ENCODE data around the gene FNDC1. TPM values are rescaled to one million over a fixed set of nuclear protein-coding genes. Genes with fewer than 3 reads are reported as not detected.

The FNDC1 gene
- total RNA-seq, 2 experiments from 2014 or later, result not detected

DNA sequence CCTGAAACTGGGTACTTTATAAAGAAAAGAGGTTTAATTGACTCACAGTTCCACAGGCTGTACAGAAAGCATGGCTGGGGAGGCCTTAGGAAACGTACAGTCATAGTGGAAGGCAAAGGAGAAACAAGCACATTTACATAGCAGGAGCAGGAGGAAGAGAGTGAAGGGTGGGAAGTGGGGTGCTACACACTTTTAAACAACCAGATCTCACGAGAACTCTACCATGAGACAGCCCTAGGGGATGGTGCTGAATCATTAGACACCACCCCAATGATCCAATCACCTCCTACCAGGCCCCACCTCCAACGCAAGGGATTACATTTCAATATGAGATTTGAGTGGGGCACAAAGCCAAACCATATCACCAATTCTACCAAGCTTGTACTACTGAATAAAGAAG, 7.4 kb upstream of the FNDC1 start:
- no peaks in the 10 kb centered on the region for H3K4me1 Mint-ChIP-seq (ENCODE audit: low read depth)
- DNase-seq, result no peak
- H3K27me3 Mint-ChIP-seq (ENCODE audit: low read depth), result peaks cover 24% of the 10 kb centered on the region
- intact Hi-C loops (cut with micrococcal nuclease), result no loop called here
- CTCF ChIA-PET, result no interaction called here
- H3K27ac Mint-ChIP-seq, result no peak overlapping the region
- H3K9me3 Mint-ChIP-seq, result peaks cover 4% of the 10 kb centered on the region
- no peak overlapping the region for H3K4me3 Mint-ChIP-seq
- no peaks in the 10 kb centered on the region for H3K36me3 Mint-ChIP-seq (ENCODE audit: low read depth)

DNA sequence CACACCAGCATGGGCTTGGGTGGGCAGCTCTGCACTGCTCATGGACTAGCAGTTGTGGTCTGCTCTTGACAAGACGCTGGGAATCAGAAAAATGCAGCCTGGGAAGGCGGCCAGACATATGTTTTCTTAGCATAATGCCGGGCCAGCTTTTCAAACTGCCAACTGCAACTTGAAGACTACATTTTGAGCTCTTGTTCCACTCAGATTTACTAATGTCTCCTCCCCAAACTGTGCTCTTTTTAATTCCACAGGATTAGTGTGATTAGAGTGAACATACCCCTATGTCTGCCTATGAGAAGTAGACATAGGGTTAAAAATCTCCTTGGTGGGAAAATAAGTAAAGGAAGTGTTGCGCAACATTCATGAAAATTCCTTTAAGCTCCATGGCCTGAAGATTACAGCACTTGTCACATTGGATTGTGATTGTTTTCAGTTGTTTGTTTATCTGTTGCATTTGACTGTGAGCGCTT, 5.3 kb upstream of the FNDC1 start:
- Mint-ChIP-seq H3K4me1 (ENCODE audit: low read depth) (peaks cover 6% of the 10 kb centered on the region), H3K27me3 (ENCODE audit: low read depth) (peaks cover 38% of the 10 kb centered on the region), H3K9me3 (no peaks in the 10 kb centered on the region), H3K27ac (no peak overlapping the region), H3K36me3 (ENCODE audit: low read depth) (no peaks in the 10 kb centered on the region), H3K4me3 (no peak overlapping the region)
- DNase-seq, result no peak
- CTCF ChIA-PET, result no interaction called here
- intact Hi-C loops (cut with micrococcal nuclease), result no loop called here

GRCh38 chr6:159168536-159169192, 536 bp upstream of the FNDC1 start:
- Mint-ChIP-seq H3K4me1 (ENCODE audit: low read depth) (peaks cover 17% of the 10 kb centered on the region), H3K4me3 (peak overlapping the region; percentile 48), H3K9me3 (no peaks in the 10 kb centered on the region)

GRCh38 chr6:159169557-159170332, 545 bp downstream of the FNDC1 start:
- no peaks in the 10 kb centered on the region for H3K9me3 Mint-ChIP-seq
- peaks cover 78% of the 10 kb centered on the region for H3K27me3 Mint-ChIP-seq (ENCODE audit: low read depth)
- CTCF ChIA-PET, result interaction anchor here (0.5 to 1.7 kb wide), 5 partner anchors 161 to 487 kb away, joined by 3 to 7 read pairs (median 3); no protein-coding TSS in a partner anchor
- peak; percentile 56 for DNase-seq
- peaks cover 22% of the 10 kb centered on the region for H3K4me1 Mint-ChIP-seq (ENCODE audit: low read depth)
- no peak overlapping the region for H3K27ac Mint-ChIP-seq
- no peaks in the 10 kb centered on the region for H3K36me3 Mint-ChIP-seq (ENCODE audit: low read depth)
- intact Hi-C loops (cut with micrococcal nuclease), result loop anchor here (1.0 to 5.0 kb wide), 2 partner anchors 83 to 485 kb away; no protein-coding TSS in a partner anchor
- peak overlapping the region; percentile 65 for H3K4me3 Mint-ChIP-seq

More at GRCh38 chr6:159168536-159169192, 536 bp upstream of the FNDC1 start:
- CTCF ChIA-PET, result interaction anchor here (0.5 to 1.1 kb wide), 5 partner anchors 10 to 625 kb away, joined by 3 to 5 read pairs (median 3); no protein-coding TSS in a partner anchor
- intact Hi-C loops (cut with micrococcal nuclease), result no loop called here
- Mint-ChIP-seq H3K27ac (no peak overlapping the region), H3K36me3 (ENCODE audit: low read depth) (no peaks in the 10 kb centered on the region), H3K27me3 (ENCODE audit: low read depth) (peaks cover 71% of the 10 kb centered on the region)
- peak; percentile 9 for DNase-seq

- peak overlapping the region; percentile 65 for H3K4me3 Mint-ChIP-seq
- no peak overlapping the region for H3K27ac Mint-ChIP-seq
- peaks cover 22% of the 10 kb centered on the region for H3K4me1 Mint-ChIP-seq (ENCODE audit: low read depth)
- H3K36me3 Mint-ChIP-seq (ENCODE audit: low read depth), result no peaks in the 10 kb centered on the region
- no peak for DNase-seq
- intact Hi-C loops (cut with micrococcal nuclease), result loop anchor here (1.0 to 5.0 kb wide), 2 partner anchors 82 to 484 kb away; no protein-coding TSS in a partner anchor
- H3K9me3 Mint-ChIP-seq, result no peaks in the 10 kb centered on the region
- CTCF ChIA-PET, result interaction anchor here (0.5 to 2.0 kb wide), 5 partner anchors 83 to 486 kb away, joined by 3 to 7 read pairs (median 6); no protein-coding TSS in a partner anchor
- H3K27me3 Mint-ChIP-seq (ENCODE audit: low read depth), result peaks cover 75% of the 10 kb centered on the region
Measured at GRCh38 chr6:159170333-159170672, 1.1 kb downstream of the FNDC1 start.

- intact Hi-C loops (cut with micrococcal nuclease), result loop anchor here (1.0 to 5.0 kb wide), 2 partner anchors 81 to 483 kb away; no protein-coding TSS in a partner anchor
- CTCF ChIA-PET, result interaction anchor here (1.3 to 2.3 kb wide), 6 partner anchors 12 to 484 kb away, joined by 3 to 15 read pairs (median 6); no protein-coding TSS in a partner anchor
- H3K4me1 Mint-ChIP-seq (ENCODE audit: low read depth), result peaks cover 22% of the 10 kb centered on the region
- H3K27ac Mint-ChIP-seq, result no peak overlapping the region
- H3K27me3 Mint-ChIP-seq (ENCODE audit: low read depth), result peaks cover 70% of the 10 kb centered on the region
- DNase-seq, result no peak
- H3K36me3 Mint-ChIP-seq (ENCODE audit: low read depth), result no peaks in the 10 kb centered on the region
- H3K4me3 Mint-ChIP-seq, result no peak overlapping the region
- H3K9me3 Mint-ChIP-seq, result no peaks in the 10 kb centered on the region
Measured at GRCh38 chr6:159170999-159171712, 2.0 kb downstream of the FNDC1 start.

DNA sequence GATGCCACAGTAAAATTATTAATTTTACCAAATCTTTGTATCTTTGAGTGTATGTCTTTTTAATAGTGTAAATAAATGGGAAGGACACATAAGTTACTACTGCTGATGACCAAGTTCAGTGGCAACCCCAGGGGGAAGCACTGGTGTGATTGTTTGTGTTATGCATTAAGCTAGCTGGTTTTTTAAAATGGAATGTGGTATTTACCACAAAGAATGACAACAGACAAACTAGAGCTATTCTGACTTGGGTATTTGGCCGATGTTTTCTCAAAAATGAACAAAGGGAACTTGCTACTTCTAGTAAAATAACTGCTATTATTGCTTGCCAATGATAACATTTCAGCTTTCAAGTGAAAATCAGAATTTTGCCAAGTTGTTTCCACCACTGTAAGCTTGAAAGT, 2.9 kb downstream of the FNDC1 start:
- Mint-ChIP-seq H3K27ac (no peak overlapping the region), H3K27me3 (ENCODE audit: low read depth) (peaks cover 65% of the 10 kb centered on the region), H3K4me3 (no peak overlapping the region), H3K9me3 (no peaks in the 10 kb centered on the region), H3K36me3 (ENCODE audit: low read depth) (no peaks in the 10 kb centered on the region), H3K4me1 (ENCODE audit: low read depth) (peaks cover 22% of the 10 kb centered on the region)
- CTCF ChIA-PET, result interaction anchor here (1.0 to 2.3 kb wide), 6 partner anchors 11 to 483 kb away, joined by 3 to 15 read pairs (median 5); no protein-coding TSS in a partner anchor
- no peak for DNase-seq
- intact Hi-C loops (cut with micrococcal nuclease), result loop anchor here (5.0 kb wide), 1 partner anchor 80 kb away; no protein-coding TSS in a partner anchor

DNA sequence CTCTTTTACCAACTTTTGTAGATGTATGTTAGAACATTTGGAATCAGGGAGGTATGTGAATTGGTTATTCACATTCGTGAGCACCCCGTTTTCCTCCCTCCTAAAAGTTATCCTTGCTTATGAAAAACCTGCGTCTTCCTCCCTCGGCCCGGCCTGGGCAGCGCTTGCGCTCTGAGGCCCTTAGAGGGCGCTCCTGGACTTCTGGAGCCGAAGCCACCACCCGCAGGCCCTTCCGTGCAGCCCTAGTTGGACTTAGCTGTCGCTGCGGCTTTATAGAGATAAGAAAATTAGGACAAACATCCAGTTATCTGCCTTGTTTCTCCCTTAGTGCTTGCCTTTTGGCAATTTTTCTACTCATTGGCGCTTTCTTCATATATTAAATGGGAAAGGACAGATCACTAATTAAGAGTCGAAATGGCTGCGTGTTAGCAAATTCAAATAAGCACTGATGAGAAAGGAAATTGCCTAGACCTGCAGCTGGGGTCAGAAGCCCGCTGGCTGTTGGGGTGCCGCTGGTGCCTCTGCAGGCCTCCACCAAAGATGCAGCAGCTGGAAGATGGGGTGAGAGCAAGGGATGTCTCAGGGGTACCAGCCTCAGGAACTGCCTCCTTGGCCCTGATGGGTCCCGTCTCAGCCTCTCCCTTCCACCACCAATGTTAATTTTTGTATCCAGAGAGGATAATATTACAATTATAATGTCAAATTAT, 5.2 kb downstream of the FNDC1 start:
- Mint-ChIP-seq H3K36me3 (ENCODE audit: low read depth) (no peaks in the 10 kb centered on the region), H3K27ac (no peak overlapping the region), H3K4me3 (no peak overlapping the region), H3K4me1 (ENCODE audit: low read depth) (peaks cover 16% of the 10 kb centered on the region), H3K27me3 (ENCODE audit: low read depth) (peaks cover 49% of the 10 kb centered on the region), H3K9me3 (no peaks in the 10 kb centered on the region)
- intact Hi-C loops (cut with micrococcal nuclease), result loop anchor here (1.0 to 5.0 kb wide), 5 partner anchors 78 to 767 kb away; no protein-coding TSS in a partner anchor
- CTCF ChIA-PET, result interaction anchor here (0.7 to 3.4 kb wide), 19 partner anchors 9 to 481 kb away, joined by 3 to 35 read pairs (median 4); no protein-coding TSS in a partner anchor
- peak; percentile 81 for DNase-seq

- Mint-ChIP-seq H3K27me3 (ENCODE audit: low read depth) (peaks cover 25% of the 10 kb centered on the region), H3K4me1 (ENCODE audit: low read depth) (peaks cover 9% of the 10 kb centered on the region)
- CTCF ChIA-PET, result no interaction called here
Measured at GRCh38 chr6:159176913-159177312, 7.7 kb downstream of the FNDC1 start.

DNA sequence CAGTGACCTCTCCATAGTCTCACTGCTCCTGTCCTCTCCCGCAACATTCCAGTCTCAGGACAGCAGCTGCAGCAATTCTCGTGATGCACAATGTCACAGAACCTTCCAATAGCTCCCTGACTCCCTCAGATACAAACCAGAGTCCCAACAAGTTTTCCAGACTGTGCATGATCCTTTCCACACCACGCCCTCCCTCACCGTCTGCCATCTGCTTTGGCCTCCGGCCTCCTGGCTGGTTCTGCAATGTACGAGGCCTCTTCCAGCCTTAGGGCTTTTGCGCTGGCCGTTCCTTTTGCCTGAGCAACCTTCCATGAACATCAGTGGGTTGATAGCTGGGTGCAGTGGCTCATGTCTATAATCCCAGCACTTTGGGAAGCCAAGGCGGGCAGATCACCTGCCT, 9.6 kb downstream of the FNDC1 start:
- H3K27me3 Mint-ChIP-seq (ENCODE audit: low read depth), result peaks cover 14% of the 10 kb centered on the region
- CTCF ChIA-PET, result interaction anchor here (0.5 to 0.7 kb wide), 2 partner anchors 11 to 446 kb away, joined by 3 read pairs; no protein-coding TSS in a partner anchor
- no peaks in the 10 kb centered on the region for H3K36me3 Mint-ChIP-seq (ENCODE audit: low read depth)
- H3K27ac Mint-ChIP-seq, result no peak overlapping the region
- DNase-seq, result no peak
- no peak overlapping the region for H3K4me3 Mint-ChIP-seq
- intact Hi-C loops (cut with micrococcal nuclease), result no loop called here
- peaks cover 10% of the 10 kb centered on the region for H3K4me1 Mint-ChIP-seq (ENCODE audit: low read depth)
- H3K9me3 Mint-ChIP-seq, result no peaks in the 10 kb centered on the region

More at GRCh38 chr6:159176913-159177312, 7.7 kb downstream of the FNDC1 start:
- intact Hi-C loops (cut with micrococcal nuclease), result no loop called here
- no peaks in the 10 kb centered on the region for H3K9me3 Mint-ChIP-seq
- no peak overlapping the region for H3K27ac Mint-ChIP-seq
- H3K36me3 Mint-ChIP-seq (ENCODE audit: low read depth), result no peaks in the 10 kb centered on the region
- no peak for DNase-seq
- no peak overlapping the region for H3K4me3 Mint-ChIP-seq

DNA sequence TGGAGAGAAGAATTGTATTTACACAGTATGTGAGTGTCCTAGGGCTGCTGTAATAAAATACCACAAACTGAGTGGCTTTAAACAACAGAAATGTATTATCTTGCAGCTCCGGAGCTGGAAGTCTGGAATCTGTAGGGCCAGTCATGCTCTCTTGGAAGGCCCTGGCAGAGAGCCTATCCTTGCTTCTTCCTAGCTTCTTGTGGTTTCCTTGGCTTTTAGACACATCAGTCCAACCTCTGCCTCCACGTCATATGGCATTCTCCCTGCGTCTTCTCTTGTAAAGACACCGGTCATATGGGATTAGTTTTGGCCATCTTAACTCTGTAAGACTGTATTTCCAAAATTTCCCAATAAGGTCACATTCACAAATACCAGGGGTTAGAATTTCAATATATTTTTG, 10.8 kb downstream of the FNDC1 start:
- no peak overlapping the region for H3K4me3 Mint-ChIP-seq
- H3K36me3 Mint-ChIP-seq (ENCODE audit: low read depth), result no peaks in the 10 kb centered on the region
- intact Hi-C loops (cut with micrococcal nuclease), result no loop called here
- H3K4me1 Mint-ChIP-seq (ENCODE audit: low read depth), result peaks cover 4% of the 10 kb centered on the region
- peaks cover 10% of the 10 kb centered on the region for H3K27me3 Mint-ChIP-seq (ENCODE audit: low read depth)
- no peak for DNase-seq
- CTCF ChIA-PET, result no interaction called here
- no peak overlapping the region for H3K27ac Mint-ChIP-seq
- H3K9me3 Mint-ChIP-seq, result no peaks in the 10 kb centered on the region

Measured in activated naive CD4-positive, alpha-beta T cell treated with anti-CD3 and anti-CD28 coated beads for 36 hours (primary cell).